K562 (cell line): Measurements from ENCODE around the gene STX11. TPM values are rescaled to one million over a fixed set of nuclear protein-coding genes. Genes with fewer than 3 reads are reported as not detected.
A peak's percentile ranks its signal among the peaks of the same experiment; 100 is the strongest.

ENCODE experiments used
- ATAC-seq: fragments of 200-7000 bp; cut with Tn5 transposase; 3 replicates; pipeline ENCODE4 v1.9.1; 2020; ENCODE audit warnings: moderate library complexity
- BruUV-seq: library from RNA; stranded (reverse); fragments of 400-500 nt; replicated peaks from 2 replicates; lab custom pipeline; 2021; lab: Mats Ljungman, UMichigan
- CTCF ChIA-PET: fragments of 300-600 bp; formaldehyde crosslinking; extraction: SDS; loops from one replicate; lab custom pipeline; 2021; ENCODE audit warnings: low intra/inter-chr PET ratio; lab: Yijun Ruan, JAX
- POLR2A ChIA-PET: fragments of 300-600, 350-650 bp; sonication (Branson Sonifier 250); formaldehyde crosslinking; extraction: SDS; loops from one replicate; lab custom pipeline; 2021; ENCODE audit warnings: antibody characterized with exemption, inconsistent platforms; lab: Yijun Ruan, JAX
- DNase-seq, 4 experiments: peaks; one replicate each; pipeline versions ENCODE4 v3.0.0 to v3.0.0-alpha.2; 2011 to 2018; ENCODE audit warnings: low spot score in 3 of 4, mixed read lengths in 3 of 4; ENCODE audit errors: extremely low read depth in 1 of 4
- FAIRE-seq: peaks from 2 replicates; lab custom pipeline; 2011; peaks lifted over from hg19 to GRCh38; lab: Jason Lieb, UNC
- H2AFZ ChIP-seq: 2 replicates; pipeline ENCODE4 v1.6.0; 2011; ENCODE audit warnings: low read depth, low read length, control low read depth, inconsistent platforms
- H3K27ac ChIP-seq: fragments of 200-600 bp; 3 replicates; pipeline ENCODE4 v1.8.0; 2011; ENCODE audit warnings: low read depth, mild to moderate bottlenecking, control low read depth, inconsistent platforms, low read length, moderate library complexity, mixed read lengths; ENCODE audit errors: extremely low read depth
- H3K27me3 ChIP-seq, 2 experiments: fragments of 300-600 bp in 1 of 2; 2 replicates in 1 of 2; 3 replicates in 1 of 2; pipeline versions ENCODE4 v1.6.0 to v1.8.0; 2011; ENCODE audit warnings: inconsistent platforms in 2 of 2, low read length in 2 of 2, mild to moderate bottlenecking in 1 of 2, mixed read lengths in 1 of 2, moderate library complexity in 1 of 2; ENCODE audit not compliant: control insufficient read depth in 2 of 2, insufficient read depth in 2 of 2
- H3K36me3 ChIP-seq: fragments of 300-600 bp; 3 replicates; pipeline ENCODE4 v1.8.0; 2011; ENCODE audit warnings: mild to moderate bottlenecking, low read length, inconsistent platforms; ENCODE audit not compliant: control insufficient read depth, insufficient read depth
- H3K4me1 ChIP-seq, 2 experiments: fragments of 200-600 bp in 1 of 2; replicated peaks in 1 of 2; 2 replicates in 1 of 2; 3 replicates in 1 of 2; pipeline versions ENCODE4 v1.5.1 to v1.8.0; 2011; ENCODE audit warnings: inconsistent platforms in 2 of 2, low read length in 2 of 2, mild to moderate bottlenecking in 1 of 2, mixed read lengths in 1 of 2, moderate library complexity in 1 of 2; ENCODE audit not compliant: control insufficient read depth in 2 of 2, insufficient read depth in 2 of 2
- H3K4me2 ChIP-seq: 2 replicates; pipeline ENCODE4 v1.6.1; 2011; ENCODE audit warnings: low read length, control low read depth, inconsistent platforms, mixed read lengths; ENCODE audit not compliant: insufficient read depth
- H3K4me3 ChIP-seq: fragments of 200-600 bp; sonication (generic), shearing (Covaris generic); 2 replicates; pipeline ENCODE4 v1.5.1; 2016; ENCODE audit warnings: control low read depth, inconsistent platforms
- H3K79me2 ChIP-seq: fragments of 200-600 bp; 3 replicates; pipeline ENCODE4 v1.8.0; 2011; ENCODE audit warnings: low read length, inconsistent platforms; ENCODE audit not compliant: control insufficient read depth, insufficient read depth
- H3K9ac ChIP-seq, 2 experiments: 2 replicates each; pipeline versions ENCODE4 v1.6.0 to v1.6.1; 2011; ENCODE audit warnings: low read depth in 2 of 2, low read length in 2 of 2, control low read depth in 1 of 2, inconsistent platforms in 1 of 2, mild to moderate bottlenecking in 1 of 2, mixed read lengths in 1 of 2; ENCODE audit not compliant: insufficient read depth in 1 of 2
- H3K9me1 ChIP-seq: one replicate; pipeline ENCODE4 v1.6.0; 2011; ENCODE audit warnings: inconsistent platforms, mild to moderate bottlenecking, low read length, moderate library complexity; ENCODE audit not compliant: control insufficient read depth, insufficient read depth
- H3K9me3 ChIP-seq: replicated peaks from 2 replicates; pipeline ENCODE4 v1.5.1; 2011; ENCODE audit warnings: low read depth, low read length, inconsistent platforms; ENCODE audit not compliant: control insufficient read depth, insufficient read depth
- H4K20me1 ChIP-seq: replicated peaks from 2 replicates; pipeline ENCODE4 v1.6.1; 2011; ENCODE audit warnings: low read length, inconsistent platforms, mixed read lengths; ENCODE audit not compliant: control insufficient read depth, insufficient read depth
- MCM2 ChIP-seq: fragments of 450-650 bp; IDR thresholded peaks from 2 replicates; pipeline ENCODE4 v1.6.1; 2017; ENCODE audit warnings: low read depth, mild to moderate bottlenecking
- POLR3G ChIP-seq: IDR thresholded peaks from 2 replicates; pipeline ENCODE4 v1.6.1; 2011; ENCODE audit not compliant: insufficient read length, insufficient replicate concordance; ENCODE audit errors: extremely low read depth
- TCF3 ChIP-seq: sonication (generic); formaldehyde crosslinking; IDR thresholded peaks from 2 replicates; pipeline ENCODE4 v1.4.0; 2020; ENCODE audit warnings: mild to moderate bottlenecking, missing genetic modification reagents
- WGBS: fragments of 100-300 bp; shearing (Covaris generic); methylation state at CpG from one replicate; pipeline ENCODE4 v1.1.6; 2016; ENCODE audit warnings: low coverage, mixed read lengths; ENCODE audit not compliant: insufficient coverage; ENCODE audit errors: missing lambda C conversion rate; 5-methylcytosine and 5-hydroxymethylcytosine counted together
- in situ Hi-C: fragments of 300-500 bp; cut with MboI; formaldehyde crosslinking; loops from 4 replicates; pipeline ENCODE4 v1.15.0; 2018; ENCODE audit warnings: inconsistent platforms, mixed read lengths
- intact Hi-C: fragments of 100-400 bp; cut with micrococcal nuclease; formaldehyde crosslinking; loops from 2 replicates; pipeline ENCODE4 v1.14.2; 2022
- polyA plus RNA-seq, 8 experiments: library from polyadenylated mRNA; depleted of rRNA in 4 of 8; stranded (reverse) in 5 of 8; unstranded in 3 of 8; fragments of >200 nt; fragmentation: Nextera tagmentation in 2 of 8; fragmentation: Illumina TruSeq in 1 of 8; extraction: Ambion mirVana in 2 of 8; extraction: Trizol in 1 of 8; gene quantifications; 2 replicates each; pipeline versions ENCODE4 v1.2.1 to v1.2.3, GENCODE V29; 2011 to 2014; ENCODE audit warnings: inconsistent platforms in 1 of 8, missing spikeins in 1 of 8
- total RNA-seq, 7 experiments: library from RNA; depleted of rRNA in 6 of 7; stranded (reverse); fragments of >200 nt in 6 of 7; fragmentation: Illumina TruSeq in 2 of 7; extraction: Trizol in 2 of 7; gene quantifications; 2 replicates each; pipeline versions ENCODE4 v1.2.1 to v1.2.3, GENCODE V29; 2011 to 2021; ENCODE audit warnings: low replicate concordance in 1 of 7

The STX11 gene
- total and polyA plus RNA-seq, 9 of the 15 experiments (the other 6 are each of a cell fraction or from before 2014, with no cell fraction given) = 0.06 to 0.73 (median 0.40) TPM

- POLR2A ChIA-PET = interaction anchor here (2.1 kb wide), 1 partner anchor 11 kb away, joined by 5 read pairs; no protein-coding TSS in a partner anchor
- no peaks in the 10 kb centered on the region for H3K36me3 ChIP-seq
- in situ Hi-C loops = no loop called here
- no TSS peak for BruUV-seq
- no peak overlapping the region for H3K4me3 ChIP-seq
- CTCF ChIA-PET = no interaction called here
- FAIRE-seq (no peak), DNase-seq (no peak), ATAC-seq (no peak)
- H3K4me1 ChIP-seq = no peaks in the 10 kb centered on the region; a peak in 1 of 5 replicates
- H3K9me1 ChIP-seq = no peaks in the 10 kb centered on the region
- H3K79me2 ChIP-seq = no peaks in the 10 kb centered on the region
- whole genome bisulfite sequencing = 0% methylated on average over 2 of the region's 2 CpGs
- no peak overlapping the region for H2AFZ ChIP-seq
- H4K20me1 ChIP-seq = no peaks in the 10 kb centered on the region
- H3K9me3 ChIP-seq = no peaks in the 10 kb centered on the region
- H3K9ac ChIP-seq = no peak overlapping the region
- H3K27ac ChIP-seq = no peak overlapping the region
- no peak overlapping the region for H3K4me2 ChIP-seq
- intact Hi-C loops = loop anchor here (1.0 kb wide), 1 partner anchor 17 kb away; no protein-coding TSS in a partner anchor
- TF ChIP-seq MCM2 = no peak
- TF ChIP-seq, all 486 proteins: peak for 0
- no peaks in the 10 kb centered on the region for H3K27me3 ChIP-seq
Observed at GRCh38 chr6:144170044-144170443, 19.7 kb downstream of the STX11 start.

GRCh38 chr6:144171406-144171805, 21.1 kb downstream of the STX11 start:
- H3K9ac ChIP-seq = no peak overlapping the region
- no peaks in the 10 kb centered on the region for H3K36me3 ChIP-seq
- ChIA-PET POLR2A (interaction anchor here (0.7 to 1.0 kb wide), 2 partner anchors 23 to 44 kb away, joined by 4 read pairs; no protein-coding TSS in a partner anchor), CTCF (no interaction called here)
- intact Hi-C loops (no loop called here), in situ Hi-C loops (no loop called here)
- ATAC-seq = no peak
- H3K27me3 ChIP-seq = peaks cover 3 to 9% of the 10 kb centered on the region in 2 experiments; a peak in 1 of 5 replicates
- WGBS = 2% methylated on average over 3 of the region's 3 CpGs
- H3K9me3 ChIP-seq = no peaks in the 10 kb centered on the region
- H3K27ac ChIP-seq = no peak overlapping the region
- no peaks in the 10 kb centered on the region for H3K79me2 ChIP-seq
- FAIRE-seq = no peak
- H3K9me1 ChIP-seq = no peaks in the 10 kb centered on the region
- no TSS peak for BruUV-seq
- no peak overlapping the region for H3K4me3 ChIP-seq
- DNase-seq = peak in 1 of 4 experiments; percentile 22
- no peak overlapping the region for H2AFZ ChIP-seq
- no peaks in the 10 kb centered on the region for H4K20me1 ChIP-seq
- peaks cover 0 to 4% of the 10 kb centered on the region in 2 experiments; a peak in 2 of 5 replicates for H3K4me1 ChIP-seq
- no peak overlapping the region for H3K4me2 ChIP-seq
- TF ChIP-seq TCF3 (CRISPR knock-in tag) (peak; percentile 61), POLR3G (no peak)
